HepG2 (cell line): ENCODE data around the gene CLCN2. TPM values are rescaled to one million over a fixed set of nuclear protein-coding genes. Genes with fewer than 3 reads are reported as not detected.

Experiments
- ATAC-seq: fragments of 200-7000 bp; cut with Tn5 transposase; 3 replicates; pipeline ENCODE4 v1.9.1; 2020; ENCODE audit warnings: mild to moderate bottlenecking, moderate library complexity
- BruUV-seq: library from RNA; stranded (reverse); fragments of 400-500 nt; replicated peaks from 2 replicates; lab custom pipeline; 2021; lab: Mats Ljungman, UMichigan
- CTCF ChIA-PET: fragments of 300-600 bp; formaldehyde crosslinking; extraction: SDS; loops from one replicate; lab custom pipeline; 2021; ENCODE audit warnings: low total read pairs, inconsistent platforms, low intra/inter-chr PET ratio; lab: Yijun Ruan, JAX
- POLR2A ChIA-PET: fragments of 350-600 bp; sonication (Branson Sonifier 250); formaldehyde crosslinking; loops from one replicate; lab custom pipeline; 2020; ENCODE audit warnings: antibody characterized with exemption, inconsistent platforms; lab: Yijun Ruan, JAX
- DNase-seq: peaks from one replicate; pipeline ENCODE4 v3.0.0-alpha.2; 2015; ENCODE audit warnings: low spot score
- FAIRE-seq: peaks from 3 replicates; lab custom pipeline; 2011; peaks lifted over from hg19 to GRCh38; lab: Jason Lieb, UNC
- H2AFZ ChIP-seq: one replicate; pipeline ENCODE4 v1.6.1; 2011; ENCODE audit warnings: low read length, inconsistent platforms
- H3K27ac ChIP-seq: fragments of 300-600 bp; 3 replicates; pipeline ENCODE4 v1.8.0; 2011; ENCODE audit warnings: mixed run types, mild to moderate bottlenecking, mixed read lengths, low read length, inconsistent platforms; ENCODE audit not compliant: insufficient read depth; ENCODE audit errors: extremely low read length
- H3K27me3 ChIP-seq, 2 experiments: fragments of 200-600 bp in 1 of 2; 2 replicates in 1 of 2; 3 replicates in 1 of 2; pipeline versions ENCODE4 v1.6.0 to v1.8.0; 2011; ENCODE audit warnings: low read length in 2 of 2, mild to moderate bottlenecking in 2 of 2, moderate library complexity in 2 of 2, inconsistent platforms in 1 of 2; ENCODE audit not compliant: insufficient read depth in 2 of 2, control insufficient read depth in 1 of 2
- H3K36me3 ChIP-seq, 2 experiments: fragments of 200-600 bp in 1 of 2; replicated peaks in 1 of 2; 2 replicates in 1 of 2; 3 replicates in 1 of 2; pipeline versions ENCODE4 v1.5.1 to v1.8.0; 2011; ENCODE audit warnings: low read length in 2 of 2, inconsistent platforms in 1 of 2; ENCODE audit not compliant: insufficient read depth in 2 of 2, control insufficient read depth in 1 of 2
- H3K4me1 ChIP-seq: 2 replicates; pipeline ENCODE4 v1.5.1; 2012; ENCODE audit warnings: low read length, inconsistent platforms; ENCODE audit not compliant: insufficient read depth
- H3K4me2 ChIP-seq: 2 replicates; pipeline ENCODE4 v1.6.0; 2011; ENCODE audit warnings: low read depth, low read length, inconsistent platforms
- H3K4me3 ChIP-seq, 3 experiments: fragments of 200-600 bp in 1 of 3; sonication (generic), shearing (Covaris generic) in 1 of 3; replicated peaks in 1 of 3; 2 replicates each; pipeline ENCODE4 v1.5.1; 2011 to 2016; ENCODE audit warnings: low read length in 3 of 3, inconsistent platforms in 2 of 3, low read depth in 2 of 3, mild to moderate bottlenecking in 2 of 3, control low read depth in 1 of 3, mixed read lengths in 1 of 3; ENCODE audit not compliant: insufficient read depth in 1 of 3
- H3K79me2 ChIP-seq: one replicate; pipeline ENCODE4 v1.6.1; 2011; ENCODE audit warnings: low read length, inconsistent platforms; ENCODE audit not compliant: insufficient read depth
- H3K9ac ChIP-seq: 2 replicates; pipeline ENCODE4 v1.6.0; 2011; ENCODE audit warnings: mild to moderate bottlenecking, low read depth, low read length, inconsistent platforms; ENCODE audit not compliant: insufficient read depth
- H3K9me3 ChIP-seq: 2 replicates; pipeline ENCODE4 v1.5.1; 2012; ENCODE audit warnings: mild to moderate bottlenecking, low read length
- H4K20me1 ChIP-seq: 2 replicates; pipeline ENCODE4 v1.6.0; 2011; ENCODE audit warnings: inconsistent platforms, mild to moderate bottlenecking, low read length, moderate library complexity; ENCODE audit not compliant: insufficient read depth
- CBFB ChIP-seq: sonication (generic); formaldehyde crosslinking; IDR thresholded peaks from 2 replicates; pipeline ENCODE4 v1.4.0; 2020; ENCODE audit warnings: missing genetic modification reagents
- EZH2 ChIP-seq: conservative IDR thresholded peaks from 2 replicates; pipeline ENCODE4 v1.6.1; 2012; ENCODE audit warnings: mild to moderate bottlenecking, low read depth, low read length, moderate library complexity
- GFI1 ChIP-seq: sonication (generic); formaldehyde crosslinking; IDR thresholded peaks from 2 replicates; pipeline ENCODE4 v1.5.0; 2020; ENCODE audit warnings: missing genetic modification reagents, mild to moderate bottlenecking, borderline replicate concordance
- HHEX ChIP-seq: IDR thresholded peaks from 2 replicates; pipeline ENCODE4 v1.6.1; 2016; ENCODE audit warnings: control low read depth
- IRX3 ChIP-seq: sonication (generic); formaldehyde crosslinking; IDR thresholded peaks from 2 replicates; pipeline ENCODE4 v1.8.1; 2023; ENCODE audit warnings: mild to moderate bottlenecking, low read depth, missing genetic modification reagents, borderline replicate concordance
- KDM5B ChIP-seq: sonication (generic); formaldehyde crosslinking; IDR thresholded peaks from 2 replicates; pipeline ENCODE4 v1.4.0; 2020; ENCODE audit warnings: missing genetic modification reagents, mild to moderate bottlenecking, borderline replicate concordance
- MEIS2 ChIP-seq: sonication (generic); formaldehyde crosslinking; IDR thresholded peaks from 2 replicates; pipeline ENCODE4 v1.9.0; 2021; ENCODE audit warnings: mild to moderate bottlenecking, missing genetic modification reagents
- MYC ChIP-seq: sonication (generic); formaldehyde crosslinking; IDR thresholded peaks from 2 replicates; pipeline ENCODE4 v1.9.0; 2021; ENCODE audit warnings: missing genetic modification reagents, borderline replicate concordance
- NFIB ChIP-seq: sonication (generic); formaldehyde crosslinking; IDR thresholded peaks from 2 replicates; pipeline ENCODE4 v1.9.0; 2021; ENCODE audit warnings: missing genetic modification reagents, mild to moderate bottlenecking, borderline replicate concordance
- POGZ ChIP-seq: sonication (generic); formaldehyde crosslinking; IDR thresholded peaks from 2 replicates; pipeline ENCODE4 v1.4.0; 2020; ENCODE audit warnings: mild to moderate bottlenecking, missing genetic modification reagents
- POLR2AphosphoS5 ChIP-seq: IDR thresholded peaks from 2 replicates; pipeline ENCODE4 v1.6.1; 2012; ENCODE audit warnings: low read depth, low read length
- SIN3A ChIP-seq: IDR thresholded peaks from 2 replicates; pipeline ENCODE4 v1.6.1; 2011; ENCODE audit warnings: low read depth, mild to moderate bottlenecking, control low read depth, low read length, borderline replicate concordance
- SMYD3 ChIP-seq: sonication (generic); formaldehyde crosslinking; IDR thresholded peaks from 2 replicates; pipeline ENCODE4 v1.8.1; 2023; ENCODE audit warnings: mild to moderate bottlenecking, missing genetic modification reagents
- WIZ ChIP-seq: sonication (generic); formaldehyde crosslinking; IDR thresholded peaks from 2 replicates; pipeline ENCODE4 v1.5.1; 2020; ENCODE audit warnings: mild to moderate bottlenecking, missing genetic modification reagents
- XRCC5 ChIP-seq: fragments of 200-400 bp; formaldehyde crosslinking; optimal IDR thresholded peaks from 2 replicates; pipeline ENCODE3; 2017; ENCODE audit warnings: mild to moderate bottlenecking, low read length
- ZFP1 ChIP-seq: IDR thresholded peaks from 2 replicates; pipeline ENCODE4 v1.6.1; 2016
- ZNF230 ChIP-seq: sonication (generic); formaldehyde crosslinking; IDR thresholded peaks from 2 replicates; pipeline ENCODE4 v1.4.0; 2020; ENCODE audit warnings: mild to moderate bottlenecking, missing genetic modification reagents
- ZNF335 ChIP-seq: sonication (generic); formaldehyde crosslinking; IDR thresholded peaks from 2 replicates; pipeline ENCODE4 v1.4.0; 2020; ENCODE audit warnings: missing genetic modification reagents
- ZNF33A ChIP-seq: sonication (generic); formaldehyde crosslinking; IDR thresholded peaks from 2 replicates; pipeline ENCODE4 v1.5.1; 2020; ENCODE audit warnings: missing genetic modification reagents, mild to moderate bottlenecking, moderate library complexity, borderline replicate concordance
- ZNF563 ChIP-seq: sonication (generic); formaldehyde crosslinking; IDR thresholded peaks from 2 replicates; pipeline ENCODE4 v1.8.0; 2022; ENCODE audit warnings: mild to moderate bottlenecking, moderate library complexity, missing genetic modification reagents
- ZNF777 ChIP-seq: sonication (generic); formaldehyde crosslinking; IDR thresholded peaks from 2 replicates; pipeline ENCODE4 v1.4.0; 2020; ENCODE audit warnings: missing genetic modification reagents
- ZNF782 ChIP-seq: sonication (generic); formaldehyde crosslinking; IDR thresholded peaks from 2 replicates; pipeline ENCODE4 v1.4.0; 2020; ENCODE audit warnings: missing genetic modification reagents, mild to moderate bottlenecking, borderline replicate concordance
- WGBS: methylation state at CpG from one replicate; pipeline ENCODE4 v1.1.6; 2017; ENCODE audit warnings: low lambda C conversion rate; 5-methylcytosine and 5-hydroxymethylcytosine counted together
- in situ Hi-C: cut with HindIII; loops from 2 replicates; pipeline ENCODE4 v1.10.0; 2017; ENCODE audit warnings: low pct_unique_long_range_greater_than_20kb; ENCODE audit not compliant: extremely low pct_ligation_motif_present
- intact Hi-C: fragments of 100-400 bp; cut with micrococcal nuclease; formaldehyde crosslinking; loops from one replicate; pipeline ENCODE4 v1.10.0; 2022; ENCODE audit not compliant: unreplicated experiment
- polyA plus RNA-seq, 8 experiments: library from polyadenylated mRNA; depleted of rRNA in 3 of 8; stranded (reverse) in 7 of 8; unstranded in 1 of 8; fragments of >200 nt; fragmentation: Illumina TruSeq in 4 of 8; extraction: Trizol in 4 of 8; gene quantifications; 2 replicates each; pipeline versions ENCODE4 v1.2.1 to v1.2.3, GENCODE V29; 2011 to 2016; ENCODE audit warnings: low read depth in 4 of 8, missing spikeins in 1 of 8, mixed read lengths in 1 of 8; ENCODE audit not compliant: insufficient read depth in 1 of 8
- total RNA-seq, 5 experiments: library from RNA; depleted of rRNA; stranded (reverse); fragments of >200 nt; fragmentation: Illumina TruSeq; extraction: Trizol; gene quantifications; 2 replicates each; pipeline ENCODE4 v1.2.3, GENCODE V29; 2016; ENCODE audit warnings: low read depth in 1 of 5
- TF ChIP-seq, protein P1 (sequence below): IDR thresholded peaks from 2 replicates; pipeline ENCODE4 v1.6.1; 2012; ENCODE audit warnings: low read depth, low read length, improper control_type of control experiment
- TF ChIP-seq, protein P2 (sequence below): sonication (generic); formaldehyde crosslinking; IDR thresholded peaks from 2 replicates; pipeline ENCODE4 v1.4.0; 2020; ENCODE audit warnings: mild to moderate bottlenecking, missing genetic modification reagents

CLCN2 gene
- total and polyA plus RNA-seq, 2 of the 13 experiments (the other 11 are each of a cell fraction or from before 2014, with no cell fraction given), result 11.4 to 13.5 TPM

DNA sequence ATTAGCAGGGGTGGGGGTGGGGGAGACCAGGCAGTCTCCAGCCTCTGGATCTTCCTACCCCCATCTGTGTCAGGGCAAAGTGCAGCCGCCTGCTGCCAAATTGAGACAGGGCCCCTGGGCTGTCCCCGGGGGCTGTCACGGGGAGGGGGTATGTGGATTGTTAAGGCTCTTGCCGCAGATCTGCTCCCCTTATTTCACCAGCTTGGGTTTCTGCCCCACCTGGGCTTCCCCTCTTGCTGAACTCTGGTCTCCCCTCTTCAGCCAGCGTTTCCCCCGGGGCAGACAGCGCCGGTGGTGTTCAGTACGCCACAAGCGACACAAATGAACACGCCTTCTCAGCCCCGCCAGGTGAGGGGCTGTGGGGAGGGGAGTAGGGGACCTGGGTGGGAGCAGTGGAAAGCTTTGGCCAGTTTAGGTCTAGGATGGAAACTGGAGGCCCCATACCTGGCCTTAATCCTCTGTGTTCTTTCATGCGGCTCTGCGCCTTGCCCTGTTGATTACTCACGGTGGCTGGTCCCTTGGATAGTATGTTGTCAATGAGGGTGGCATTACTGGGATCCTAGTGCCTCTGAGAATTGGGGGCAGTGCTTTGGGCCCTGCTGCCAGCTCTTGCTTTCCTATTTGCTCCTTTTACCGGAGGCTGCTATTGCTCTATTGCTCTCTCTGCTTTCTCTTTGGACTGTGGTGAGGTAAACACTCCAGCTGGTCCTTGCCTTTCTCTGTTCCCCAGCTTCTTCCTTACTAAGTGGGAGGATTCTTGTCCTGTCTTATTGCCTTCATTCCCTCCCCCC, 45.3 kb downstream of the CLCN2 start (continued):
- TF ChIP-seq ZNF782, result 0 out of 2 replicates have a peak, but pooled peaks have one; percentile 6
- TF ChIP-seq MYC (CRISPR knock-in tag), result 0 out of 2 replicates have a peak, but pooled peaks have one; percentile 23
- TF ChIP-seq SIN3A, result peak; percentile 37; the same call in 1 of the 2 replicates
- TF ChIP-seq, protein P1, sequence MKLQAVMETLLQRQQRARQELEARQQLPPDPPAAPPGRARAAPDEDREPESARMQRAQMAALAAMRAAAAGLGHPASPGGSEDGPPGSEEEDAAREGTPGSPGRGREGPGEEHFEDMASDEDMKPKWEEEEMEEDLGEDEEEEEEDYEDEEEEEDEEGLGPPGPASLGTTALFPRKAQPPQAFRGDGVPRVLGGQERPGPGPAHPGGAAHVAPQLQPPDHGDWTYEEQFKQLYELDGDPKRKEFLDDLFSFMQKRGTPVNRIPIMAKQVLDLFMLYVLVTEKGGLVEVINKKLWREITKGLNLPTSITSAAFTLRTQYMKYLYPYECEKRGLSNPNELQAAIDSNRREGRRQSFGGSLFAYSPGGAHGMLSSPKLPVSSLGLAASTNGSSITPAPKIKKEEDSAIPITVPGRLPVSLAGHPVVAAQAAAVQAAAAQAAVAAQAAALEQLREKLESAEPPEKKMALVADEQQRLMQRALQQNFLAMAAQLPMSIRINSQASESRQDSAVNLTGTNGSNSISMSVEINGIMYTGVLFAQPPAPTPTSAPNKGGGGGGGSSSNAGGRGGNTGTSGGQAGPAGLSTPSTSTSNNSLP, result no peak
- TF ChIP-seq XRCC5, result peak; percentile 24
- 0 out of 2 replicates have a peak, but pooled peaks have one; percentile 8 for TF ChIP-seq POLR2AphosphoS5

- H3K4me2 ChIP-seq, result peak overlapping the region; percentile 94
- H4K20me1 ChIP-seq, result peaks cover 34% of the 10 kb centered on the region
- in situ Hi-C loops (no loop called here), intact Hi-C loops (no loop called here)
- H3K9ac ChIP-seq, result peak overlapping the region; percentile 98
- POLR2A ChIA-PET, result interaction anchor here (0.6 to 1.9 kb wide), 9 partner anchors 9 to 159 kb away, joined by 3 to 10 read pairs (median 4); partner anchors contain the start of gene FAM131A
- ATAC-seq (peak; percentile 26), FAIRE-seq (no peak), DNase-seq (no peak)
- peaks cover 54% of the 10 kb centered on the region for H3K79me2 ChIP-seq
- no peak overlapping the region for H2AFZ ChIP-seq
- peaks cover 14 to 38% of the 10 kb centered on the region in 2 experiments for H3K36me3 ChIP-seq
- peak overlapping the region; percentile 68 to 93 (median 86) for H3K4me3 ChIP-seq
- no TSS peak for BruUV-seq
- peak overlapping the region; percentile 91 for H3K27ac ChIP-seq
- 0% methylated on average over 6 of the region's 6 CpGs for WGBS
- CTCF ChIA-PET, result no interaction called here
- H3K4me1 ChIP-seq, result peaks cover 44% of the 10 kb centered on the region
- H3K27me3 ChIP-seq, result no peaks in the 10 kb centered on the region; a peak in 1 of 5 replicates
- no peaks in the 10 kb centered on the region for H3K9me3 ChIP-seq
- TF ChIP-seq ZNF777 (CRISPR knock-in tag) (0 out of 2 replicates have a peak, but pooled peaks have one; percentile 15), ZNF33A (CRISPR knock-in tag) (no peak), GFI1 (no peak), ZNF230 (CRISPR knock-in tag) (0 out of 2 replicates have a peak, but pooled peaks have one; percentile 18), ZNF563 (CRISPR knock-in tag) (no peak), NFIB (CRISPR knock-in tag) (no peak), ZFP1 (CRISPR knock-in tag) (no peak), KDM5B (no peak), MEIS2 (CRISPR knock-in tag) (0 out of 2 replicates have a peak, but pooled peaks have one; percentile 16), CBFB (CRISPR knock-in tag) (no peak), HHEX (CRISPR knock-in tag) (no peak), IRX3 (CRISPR knock-in tag) (peak; percentile 18; the same call in 1 of the 2 replicates), POGZ (CRISPR knock-in tag) (no peak), ZNF335 (CRISPR knock-in tag) (no peak), EZH2 (no peak), SMYD3 (CRISPR knock-in tag) (no peak), WIZ (CRISPR knock-in tag) (no peak)
- TF ChIP-seq, protein P2, sequence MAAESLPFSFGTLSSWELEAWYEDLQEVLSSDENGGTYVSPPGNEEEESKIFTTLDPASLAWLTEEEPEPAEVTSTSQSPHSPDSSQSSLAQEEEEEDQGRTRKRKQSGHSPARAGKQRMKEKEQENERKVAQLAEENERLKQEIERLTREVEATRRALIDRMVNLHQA (CRISPR knock-in tag), result no peak
Measured at GRCh38 chr3:184315543-184315867, 45.9 kb downstream of the CLCN2 start.
